Spinal cord (tissue), 10 donors: ENCODE data around the gene FASN. TPM values are rescaled to one million over a fixed set of nuclear protein-coding genes. Genes with fewer than 3 reads are reported as not detected.

ENCODE experiments used
- DNase-seq, 6 donors: peaks; one replicate each; pipeline versions ENCODE4 v3.0.0 to v3.0.0-alpha.2; 2013 to 2015; ENCODE audit warnings: low spot score in 6 of 6, low read depth in 4 of 6
- H3K27ac ChIP-seq: one replicate; pipeline ENCODE4 v1.5.1; 2013; ENCODE audit warnings: low read depth, low read length, control low read depth
- H3K27me3 ChIP-seq: one replicate; pipeline ENCODE4 v1.6.1; 2013; ENCODE audit warnings: low read length; ENCODE audit not compliant: control insufficient read depth, insufficient read depth
- H3K36me3 ChIP-seq: one replicate; pipeline ENCODE4 v1.6.1; 2013; ENCODE audit warnings: low read length; ENCODE audit not compliant: control insufficient read depth, insufficient read depth
- H3K4me1 ChIP-seq: one replicate; pipeline ENCODE4 v1.6.1; 2013; ENCODE audit warnings: low read length; ENCODE audit not compliant: control insufficient read depth, insufficient read depth
- H3K4me3 ChIP-seq: one replicate; pipeline ENCODE4 v1.5.1; 2013; ENCODE audit warnings: low read depth, low read length, control low read depth
- H3K9me3 ChIP-seq: one replicate; pipeline ENCODE4 v1.6.1; 2013; ENCODE audit warnings: low read length; ENCODE audit not compliant: control insufficient read depth, insufficient read depth
- WGBS: methylation state at CpG from one replicate; pipeline ENCODE4 v1.1.5; 2013; ENCODE audit warnings: missing lambda C conversion rate; ENCODE audit not compliant: insufficient coverage; 5-methylcytosine and 5-hydroxymethylcytosine counted together
- polyA plus RNA-seq, 2 donors: library from polyadenylated mRNA; unstranded; fragments of 120-200 nt; gene quantifications; one replicate each; pipeline ENCODE4 v1.2.1, GENCODE V29; 2013; ENCODE audit not compliant: insufficient read length in 2 of 2
- total RNA-seq, 2 donors: library from RNA; depleted of rRNA in 1 of 2; stranded (reverse); fragments of 120-200 nt in 1 of 2; fragments of >200 nt in 1 of 2; gene quantifications; one replicate each; pipeline versions ENCODE4 v1.2.3 to v1.2.4, GENCODE V29; 2013 to 2014
- donor health status: healthy.

FASN gene
- total and polyA plus RNA-seq, 4 donors, result 57.7 to 184 (median 110) TPM

DNA sequence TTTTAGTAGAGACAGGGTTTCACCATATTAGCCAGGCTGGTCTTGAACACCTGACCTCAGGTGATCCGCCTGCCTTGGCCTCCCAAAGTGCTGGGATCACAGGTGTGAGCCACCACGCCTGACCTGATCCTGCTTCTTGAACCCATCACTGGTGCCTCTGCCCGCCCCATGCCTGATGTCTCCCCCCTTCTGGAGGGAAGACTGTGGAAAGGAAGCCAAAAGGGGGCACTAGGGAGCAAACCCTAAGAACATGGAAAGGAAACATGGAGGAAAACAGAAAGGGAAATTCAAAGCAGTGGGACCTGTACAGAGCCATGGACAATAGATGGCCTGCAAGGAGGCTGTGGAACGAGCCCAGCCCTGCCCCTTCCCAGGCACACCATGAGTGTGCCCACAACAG is 31.1 kb upstream of the FASN start:
- no peak overlapping the region for H3K27ac ChIP-seq
- 93% methylated on average over 4 of the region's 4 CpGs for WGBS

DNA sequence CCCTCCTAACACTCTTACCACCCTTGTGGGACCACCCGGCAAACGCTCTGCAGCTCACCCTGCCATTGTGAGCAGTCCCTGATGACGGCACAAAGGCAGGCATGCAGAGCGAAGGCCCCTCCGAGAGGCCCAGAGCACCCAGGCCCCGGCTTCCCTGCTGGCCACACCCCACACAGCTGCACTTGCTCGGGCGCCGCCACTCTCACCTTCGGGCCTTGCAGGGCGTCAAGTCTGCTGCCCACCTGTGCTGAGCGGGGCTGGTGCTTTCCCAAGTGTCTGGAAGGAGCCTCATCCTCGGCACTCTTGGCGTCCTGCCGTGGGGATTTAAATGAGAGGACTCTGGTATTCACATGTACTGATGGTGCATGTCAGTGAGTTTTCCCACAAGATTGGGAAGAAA is 30.3 kb upstream of the FASN start:
- no peaks in the 10 kb centered on the region for H3K9me3 ChIP-seq
- no peak overlapping the region for H3K4me3 ChIP-seq
- H3K36me3 ChIP-seq, result peaks cover 47% of the 10 kb centered on the region
- WGBS, result 87% methylated on average over 12 of the region's 15 CpGs
- no peaks in the 10 kb centered on the region for H3K4me1 ChIP-seq
- no peak overlapping the region for H3K27ac ChIP-seq
- DNase-seq, result no peak
- no peaks in the 10 kb centered on the region for H3K27me3 ChIP-seq

More for the DNA sequence above, 31.1 kb upstream of the FASN start:
- Histone ChIP-seq H3K27me3 (no peaks in the 10 kb centered on the region), H3K36me3 (peaks cover 50% of the 10 kb centered on the region), H3K4me1 (no peaks in the 10 kb centered on the region), H3K4me3 (no peak overlapping the region), H3K9me3 (no peaks in the 10 kb centered on the region)
- no peak for DNase-seq

DNA sequence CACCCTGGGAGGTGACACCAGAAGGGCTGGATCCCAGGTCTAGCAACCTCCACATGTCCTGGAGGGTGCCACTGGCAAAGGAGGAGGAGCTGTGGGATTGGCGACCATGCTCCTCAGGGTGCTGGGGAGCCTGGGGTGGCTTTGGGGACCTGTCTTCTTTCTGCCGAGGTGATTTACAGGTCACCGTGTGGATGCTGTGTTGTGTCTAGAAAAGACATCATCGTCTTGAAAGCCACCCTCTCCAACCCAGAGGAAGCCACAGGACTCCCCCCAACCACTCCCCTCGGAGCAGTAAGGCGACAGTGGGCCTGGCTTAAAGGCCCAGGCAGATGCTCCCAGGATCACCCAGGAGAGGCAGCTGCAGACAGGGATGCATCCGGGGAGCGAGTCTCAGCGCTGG is 29.7 kb upstream of the FASN start:
- Histone ChIP-seq H3K9me3 (no peaks in the 10 kb centered on the region), H3K27me3 (no peaks in the 10 kb centered on the region), H3K4me1 (no peaks in the 10 kb centered on the region), H3K27ac (no peak overlapping the region), H3K4me3 (no peak overlapping the region), H3K36me3 (peaks cover 46% of the 10 kb centered on the region)
- 82% methylated on average over 6 of the region's 9 CpGs for WGBS
- DNase-seq, result no peak

GRCh38 chr17:82127315-82127595 is 29.2 kb upstream of the FASN start:
- Histone ChIP-seq H3K4me1 (peaks cover 2% of the 10 kb centered on the region), H3K9me3 (no peaks in the 10 kb centered on the region), H3K27me3 (no peaks in the 10 kb centered on the region), H3K36me3 (peaks cover 50% of the 10 kb centered on the region), H3K27ac (no peak overlapping the region), H3K4me3 (no peak overlapping the region)
- no peak for DNase-seq
- WGBS, result 92% methylated on average over 11 of the region's 11 CpGs

- 96% methylated on average over 33 of the region's 35 CpGs for WGBS
- H3K4me3 ChIP-seq, result no peak overlapping the region
- H3K27ac ChIP-seq, result no peak overlapping the region
- peaks cover 3% of the 10 kb centered on the region for H3K4me1 ChIP-seq
- no peaks in the 10 kb centered on the region for H3K27me3 ChIP-seq
- peaks cover 56% of the 10 kb centered on the region for H3K36me3 ChIP-seq
- no peaks in the 10 kb centered on the region for H3K9me3 ChIP-seq
- DNase-seq, result no peak
Observed at GRCh38 chr17:82126556-82127314, 28.7 kb upstream of the FASN start.

- 100% methylated on average over 2 of the region's 4 CpGs for WGBS
Observed at GRCh38 chr17:82124101-82124500, 26.1 kb upstream of the FASN start.

DNA sequence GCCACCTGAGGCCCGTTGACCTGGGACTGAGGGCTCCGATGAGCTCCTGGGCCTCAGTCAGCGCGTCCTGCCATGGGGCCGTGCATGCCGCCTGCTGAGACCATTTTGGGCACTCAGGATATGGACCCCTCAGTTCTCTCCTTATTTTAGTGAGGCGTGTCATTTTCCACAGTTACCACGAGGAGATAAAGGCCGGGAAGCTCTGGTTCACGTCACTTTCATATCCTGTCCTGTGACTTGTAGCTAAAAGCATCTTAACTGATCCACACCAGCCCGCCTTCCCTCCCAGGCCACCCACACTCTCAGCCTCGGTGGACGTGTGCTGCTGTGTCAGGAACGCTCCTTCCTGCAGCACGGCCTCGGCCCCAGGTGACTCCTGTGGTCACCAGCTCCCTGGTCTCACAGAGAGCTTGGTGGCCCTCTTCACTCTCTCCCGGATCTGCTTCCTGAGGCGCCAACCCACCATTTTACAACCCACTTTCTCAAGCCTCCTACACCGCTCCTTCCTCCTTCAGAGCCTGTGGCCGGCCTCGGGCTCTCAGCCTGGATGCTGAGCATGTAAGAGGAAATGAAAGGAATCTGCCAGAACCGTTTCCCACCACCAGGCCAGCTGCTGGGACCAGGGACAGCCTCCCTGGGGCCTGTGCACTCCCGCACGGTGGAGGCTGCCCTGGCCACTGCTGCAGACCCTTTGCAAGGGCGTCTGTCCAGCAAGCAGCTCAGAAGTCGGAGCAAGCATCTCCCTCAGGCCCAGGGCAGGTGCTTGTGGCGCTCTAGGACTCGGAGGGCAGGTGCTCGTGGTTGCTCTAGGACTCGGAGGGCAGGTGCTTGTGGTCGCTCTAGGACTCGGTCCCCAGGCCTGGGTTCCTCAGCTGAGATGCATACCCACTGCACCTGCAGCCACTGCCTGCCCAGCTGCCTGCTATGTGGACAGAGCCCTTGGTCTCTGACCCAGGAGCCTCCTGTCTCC is 23.9 kb upstream of the FASN start:
- no peak overlapping the region for H3K27ac ChIP-seq
- H3K36me3 ChIP-seq, result peaks cover 47% of the 10 kb centered on the region
- no peaks in the 10 kb centered on the region for H3K9me3 ChIP-seq
- WGBS, result 91% methylated on average over 28 of the region's 32 CpGs
- no peak for DNase-seq
- peaks cover 18% of the 10 kb centered on the region for H3K4me1 ChIP-seq
- no peak overlapping the region for H3K4me3 ChIP-seq
- no peaks in the 10 kb centered on the region for H3K27me3 ChIP-seq

More at GRCh38 chr17:82124101-82124500, 26.1 kb upstream of the FASN start:
- Histone ChIP-seq H3K27ac (no peak overlapping the region), H3K36me3 (peaks cover 64% of the 10 kb centered on the region), H3K4me1 (peaks cover 10% of the 10 kb centered on the region), H3K27me3 (no peaks in the 10 kb centered on the region), H3K4me3 (no peak overlapping the region), H3K9me3 (no peaks in the 10 kb centered on the region)
- no peak for DNase-seq

DNA sequence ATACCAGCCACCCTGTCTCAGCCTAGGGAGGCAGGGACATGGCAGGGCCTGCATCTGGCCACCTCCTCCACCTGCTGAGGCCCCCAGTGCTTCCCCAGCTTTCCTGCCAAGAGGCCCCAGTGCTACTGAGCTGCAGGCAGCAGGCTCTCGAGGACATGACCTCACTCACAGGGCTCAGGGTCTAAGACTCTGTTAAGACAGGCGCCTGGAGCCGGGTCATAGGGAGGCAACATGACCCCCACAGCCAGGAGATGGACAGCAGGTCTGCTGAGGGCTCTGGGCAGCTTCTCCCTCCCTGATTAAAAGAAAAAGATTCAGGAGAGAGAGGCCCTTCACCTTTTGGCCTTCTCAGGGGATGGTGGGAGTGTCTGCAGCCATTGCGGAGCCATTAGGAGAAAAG is 23.2 kb upstream of the FASN start:
- no peak for DNase-seq
- Histone ChIP-seq H3K36me3 (peaks cover 43% of the 10 kb centered on the region), H3K27ac (no peak overlapping the region), H3K9me3 (no peaks in the 10 kb centered on the region), H3K27me3 (no peaks in the 10 kb centered on the region), H3K4me3 (no peak overlapping the region), H3K4me1 (peaks cover 18% of the 10 kb centered on the region)
- 96% methylated on average over 4 of the region's 4 CpGs for WGBS

DNA sequence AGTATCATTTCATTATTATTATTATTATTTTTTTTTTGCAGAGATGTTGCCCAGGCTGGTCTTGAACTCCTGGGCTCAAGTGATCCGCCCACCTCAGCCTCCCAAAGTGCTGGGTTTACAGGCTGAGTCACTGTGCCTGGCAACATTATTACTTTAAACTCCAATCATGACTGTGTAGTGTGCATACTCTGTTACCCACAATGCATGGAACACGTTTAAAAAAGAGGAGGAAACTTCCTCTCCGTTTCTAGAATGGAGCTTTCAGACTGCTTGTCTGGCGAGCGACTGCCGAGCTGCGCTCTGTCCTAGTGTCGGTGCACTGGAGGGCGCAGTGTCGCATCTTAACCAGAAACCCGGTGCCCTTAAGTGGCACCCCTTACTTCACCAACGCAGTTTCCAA is 22.1 kb upstream of the FASN start:
- no peak for DNase-seq
- H3K9me3 ChIP-seq, result no peaks in the 10 kb centered on the region
- no peaks in the 10 kb centered on the region for H3K27me3 ChIP-seq
- peaks cover 37% of the 10 kb centered on the region for H3K36me3 ChIP-seq
- H3K4me1 ChIP-seq, result peaks cover 18% of the 10 kb centered on the region
- WGBS, result 48% methylated on average over 5 of the region's 12 CpGs
- no peak overlapping the region for H3K27ac ChIP-seq
- H3K4me3 ChIP-seq, result no peak overlapping the region
